ENCODE measurements around the gene TGFB1I1. TPM values are rescaled to one million over a fixed set of nuclear protein-coding genes. Genes with fewer than 3 reads are reported as not detected.

The TGFB1I1 gene
- total and polyA plus RNA-seq, 2 of the 13 experiments (the other 11 are each of a cell fraction or from before 2014, with no cell fraction given) = 0.80 to 2.9 TPM

DNA sequence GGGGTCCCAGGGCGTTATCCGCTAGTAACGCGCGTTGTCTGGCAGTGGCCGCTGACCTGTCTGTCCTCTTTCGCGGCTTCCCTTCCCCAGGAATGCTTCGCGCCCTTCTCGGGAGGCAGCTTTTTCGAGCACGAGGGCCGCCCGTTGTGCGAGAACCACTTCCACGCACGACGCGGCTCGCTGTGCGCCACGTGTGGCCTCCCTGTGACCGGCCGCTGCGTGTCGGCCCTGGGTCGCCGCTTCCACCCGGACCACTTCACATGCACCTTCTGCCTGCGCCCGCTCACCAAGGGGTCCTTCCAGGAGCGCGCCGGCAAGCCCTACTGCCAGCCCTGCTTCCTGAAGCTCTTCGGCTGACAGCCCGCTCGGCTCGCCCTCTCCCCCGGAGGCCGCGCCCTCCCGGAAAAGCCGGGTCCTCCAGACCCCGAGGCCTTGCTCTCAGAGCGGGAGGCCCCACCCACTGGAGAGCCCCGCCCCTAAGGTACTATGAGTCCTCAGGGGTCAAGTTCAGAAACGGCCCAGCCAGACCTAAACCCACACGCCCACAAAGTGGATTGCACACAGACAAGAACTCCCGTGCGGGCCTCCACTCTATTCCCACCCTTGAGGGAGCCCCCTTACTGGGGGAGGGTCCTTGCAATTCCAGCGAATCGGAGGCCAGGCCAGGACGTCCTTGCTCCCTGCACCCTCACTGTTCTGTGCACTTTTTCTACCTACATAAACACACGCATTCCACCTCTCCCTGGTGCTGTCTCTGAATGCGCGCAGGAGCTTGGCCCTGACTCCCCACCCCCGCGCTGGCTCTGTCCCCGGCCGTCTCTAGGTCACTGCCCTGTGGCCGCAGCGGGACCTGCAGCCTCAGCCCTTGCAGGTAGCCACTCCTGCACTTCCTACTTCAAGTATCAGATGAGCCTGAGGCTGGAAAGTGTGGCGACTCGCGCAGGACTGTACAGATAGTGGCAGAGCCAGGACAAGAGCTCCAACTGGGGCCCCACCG, 5.6 kb downstream of the TGFB1I1 start (continued):
- TF ChIP-seq MATR3 (CRISPR knock-in tag; IDR thresholded peaks at IDR 0.05) (no peak), ZHX2 (IDR thresholded peaks at IDR 0.05; ENCODE audit: low read depth) (no peak; the same call in 1 of the 2 replicates), ZHX2 (CRISPR knock-in tag; IDR thresholded peaks at IDR 0.05; ENCODE audit: borderline replicate concordance) (no peak; the same call in 1 of the 2 replicates), JDP2 (CRISPR knock-in tag; IDR thresholded peaks at IDR 0.05; ENCODE audit: borderline replicate concordance) (no peak), MEF2D (CRISPR knock-in tag; IDR thresholded peaks at IDR 0.05) (peak; percentile 91), GZF1 (CRISPR knock-in tag; IDR thresholded peaks at IDR 0.05) (peak; percentile 89; the same call in 1 of the 2 replicates), ZNF672 (CRISPR knock-in tag; IDR thresholded peaks at IDR 0.05) (no peak), ELF1 (CRISPR knock-in tag; IDR thresholded peaks at IDR 0.05) (peak; percentile 68), ZNF30 (CRISPR knock-in tag; IDR thresholded peaks at IDR 0.05) (no peak), ZNF451 (CRISPR knock-in tag; IDR thresholded peaks at IDR 0.05) (peak; percentile 69; the same call in 1 of the 2 replicates), BCLAF1 (IDR thresholded peaks at IDR 0.05) (no peak), ZNF563 (CRISPR knock-in tag; IDR thresholded peaks at IDR 0.05) (peak; percentile 63; the same call in 1 of the 2 replicates), ZBTB39 (CRISPR knock-in tag; IDR thresholded peaks at IDR 0.05) (peak; percentile 89; the same call in 1 of the 2 replicates)
- TF ChIP-seq, protein P1, sequence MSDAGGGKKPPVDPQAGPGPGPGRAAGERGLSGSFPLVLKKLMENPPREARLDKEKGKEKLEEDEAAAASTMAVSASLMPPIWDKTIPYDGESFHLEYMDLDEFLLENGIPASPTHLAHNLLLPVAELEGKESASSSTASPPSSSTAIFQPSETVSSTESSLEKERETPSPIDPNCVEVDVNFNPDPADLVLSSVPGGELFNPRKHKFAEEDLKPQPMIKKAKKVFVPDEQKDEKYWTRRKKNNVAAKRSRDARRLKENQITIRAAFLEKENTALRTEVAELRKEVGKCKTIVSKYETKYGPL (CRISPR knock-in tag; IDR thresholded peaks at IDR 0.05) = peak; percentile 30; the same call in 1 of the 2 replicates
- TF ChIP-seq, protein P2, sequence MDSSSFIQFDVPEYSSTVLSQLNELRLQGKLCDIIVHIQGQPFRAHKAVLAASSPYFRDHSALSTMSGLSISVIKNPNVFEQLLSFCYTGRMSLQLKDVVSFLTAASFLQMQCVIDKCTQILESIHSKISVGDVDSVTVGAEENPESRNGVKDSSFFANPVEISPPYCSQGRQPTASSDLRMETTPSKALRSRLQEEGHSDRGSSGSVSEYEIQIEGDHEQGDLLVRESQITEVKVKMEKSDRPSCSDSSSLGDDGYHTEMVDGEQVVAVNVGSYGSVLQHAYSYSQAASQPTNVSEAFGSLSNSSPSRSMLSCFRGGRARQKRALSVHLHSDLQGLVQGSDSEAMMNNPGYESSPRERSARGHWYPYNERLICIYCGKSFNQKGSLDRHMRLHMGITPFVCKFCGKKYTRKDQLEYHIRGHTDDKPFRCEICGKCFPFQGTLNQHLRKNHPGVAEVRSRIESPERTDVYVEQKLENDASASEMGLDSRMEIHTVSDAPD (CRISPR knock-in tag; IDR thresholded peaks at IDR 0.05) = peak; percentile 56; the same call in 1 of the 2 replicates
